Loucy (cell line): ENCODE results near the gene HES2.
A peak's percentile ranks its signal among the peaks of the same experiment; 100 is the strongest.

ENCODE experiments used
- H2AFZ ChIP-seq: fragments of 200-600 bp; sonication (generic); 2 replicates; pipeline ENCODE4 v1.6.0; 2016; ENCODE audit warnings: antibody characterized with exemption, mild to moderate bottlenecking, low read length, moderate library complexity
- H3F3A ChIP-seq: fragments of 200-600 bp; 2 replicates; pipeline ENCODE4 v1.6.0; 2016; ENCODE audit warnings: antibody characterized with exemption, low read depth, mild to moderate bottlenecking
- H3K27me3 ChIP-seq: fragments of 200-600 bp; sonication (generic); 2 replicates; pipeline ENCODE4 v1.6.1; 2014; ENCODE audit warnings: low read length, mild to moderate bottlenecking; ENCODE audit not compliant: insufficient read depth, poor library complexity, severe bottlenecking
- H3K36me3 ChIP-seq: fragments of 200-600 bp; sonication (generic); 2 replicates; pipeline ENCODE4 v1.6.1; 2016; ENCODE audit warnings: low read length; ENCODE audit not compliant: insufficient read depth
- H3K4me1 ChIP-seq: fragments of 200-600 bp; sonication (generic); 2 replicates; pipeline ENCODE4 v1.5.1; 2014; ENCODE audit warnings: low read length, mild to moderate bottlenecking; ENCODE audit not compliant: insufficient read depth, poor library complexity, severe bottlenecking
- H3K4me2 ChIP-seq: fragments of 200-600 bp; sonication (generic); 2 replicates; pipeline ENCODE4 v1.6.0; 2014; ENCODE audit warnings: antibody characterized with exemption, low read length, low read depth, mild to moderate bottlenecking; ENCODE audit not compliant: poor library complexity, severe bottlenecking
- H3K4me3 ChIP-seq: fragments of 200-600 bp; sonication (generic); 2 replicates; pipeline ENCODE4 v1.5.1; 2014; ENCODE audit warnings: low read length, mild to moderate bottlenecking, mixed read lengths; ENCODE audit not compliant: poor library complexity, severe bottlenecking
- H3K79me2 ChIP-seq: fragments of 200-600 bp; sonication (generic); 2 replicates; pipeline ENCODE4 v1.6.1; 2014; ENCODE audit warnings: low read length; ENCODE audit not compliant: insufficient read depth
- H3K9ac ChIP-seq: fragments of 200-600 bp; sonication (generic); 2 replicates; pipeline ENCODE4 v1.6.0; 2014; ENCODE audit warnings: mild to moderate bottlenecking, low read depth, low read length, moderate library complexity; ENCODE audit not compliant: poor library complexity, severe bottlenecking
- H3K9me2 ChIP-seq: fragments of 200-600 bp; sonication (generic); replicated peaks from 2 replicates; pipeline ENCODE4 v1.6.1; 2016; ENCODE audit warnings: low read depth, low read length, mixed read lengths
- H3K9me3 ChIP-seq: fragments of 200-600 bp; sonication (generic); 2 replicates; pipeline ENCODE4 v1.6.1; 2014; ENCODE audit warnings: mild to moderate bottlenecking, antibody characterized with exemption, low read length, low read depth; ENCODE audit not compliant: insufficient read depth
- H4K20me1 ChIP-seq: fragments of 200-600 bp; sonication (generic); 2 replicates; pipeline ENCODE4 v1.6.0; 2014; ENCODE audit warnings: antibody characterized with exemption, low read length, mild to moderate bottlenecking; ENCODE audit not compliant: insufficient read depth, poor library complexity, severe bottlenecking
- EZH2phosphoT487 ChIP-seq: fragments of 200-600 bp; IDR thresholded peaks from 2 replicates; pipeline ENCODE4 v1.6.1; 2018; ENCODE audit warnings: antibody characterized with exemption, mild to moderate bottlenecking, moderate library complexity, borderline replicate concordance
- TF ChIP-seq, protein P1 (sequence below): fragments of 200-600 bp; sonication (generic); conservative IDR thresholded peaks from 2 replicates; pipeline ENCODE4 v1.5.1; 2014; ENCODE audit warnings: mild to moderate bottlenecking, antibody characterized with exemption, low read length

HES2 gene

DNA sequence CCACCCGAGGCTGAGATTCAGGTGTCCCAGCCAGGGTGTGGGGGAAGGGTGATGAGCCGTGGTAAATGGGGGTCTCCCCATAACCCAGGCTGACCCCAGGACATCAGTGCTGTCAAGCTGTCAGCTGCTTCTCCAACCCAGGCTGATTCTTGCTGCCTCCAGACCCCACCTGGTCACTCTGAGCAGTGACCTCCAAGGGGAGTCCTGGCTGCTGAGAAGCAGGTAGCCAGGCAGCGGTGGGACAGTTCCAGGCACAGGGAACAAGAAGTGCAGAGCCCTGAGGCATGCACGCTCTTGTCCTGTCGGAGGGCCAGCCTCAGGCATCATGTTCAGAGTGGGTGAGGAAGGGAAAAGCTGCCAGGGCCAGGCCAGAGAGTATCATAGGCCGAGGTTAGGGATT lies 5.9 kb upstream of the HES2 start:
- H2AFZ ChIP-seq, result no peak overlapping the region
- TF ChIP-seq EZH2phosphoT487, result no peak
- TF ChIP-seq, protein P1, sequence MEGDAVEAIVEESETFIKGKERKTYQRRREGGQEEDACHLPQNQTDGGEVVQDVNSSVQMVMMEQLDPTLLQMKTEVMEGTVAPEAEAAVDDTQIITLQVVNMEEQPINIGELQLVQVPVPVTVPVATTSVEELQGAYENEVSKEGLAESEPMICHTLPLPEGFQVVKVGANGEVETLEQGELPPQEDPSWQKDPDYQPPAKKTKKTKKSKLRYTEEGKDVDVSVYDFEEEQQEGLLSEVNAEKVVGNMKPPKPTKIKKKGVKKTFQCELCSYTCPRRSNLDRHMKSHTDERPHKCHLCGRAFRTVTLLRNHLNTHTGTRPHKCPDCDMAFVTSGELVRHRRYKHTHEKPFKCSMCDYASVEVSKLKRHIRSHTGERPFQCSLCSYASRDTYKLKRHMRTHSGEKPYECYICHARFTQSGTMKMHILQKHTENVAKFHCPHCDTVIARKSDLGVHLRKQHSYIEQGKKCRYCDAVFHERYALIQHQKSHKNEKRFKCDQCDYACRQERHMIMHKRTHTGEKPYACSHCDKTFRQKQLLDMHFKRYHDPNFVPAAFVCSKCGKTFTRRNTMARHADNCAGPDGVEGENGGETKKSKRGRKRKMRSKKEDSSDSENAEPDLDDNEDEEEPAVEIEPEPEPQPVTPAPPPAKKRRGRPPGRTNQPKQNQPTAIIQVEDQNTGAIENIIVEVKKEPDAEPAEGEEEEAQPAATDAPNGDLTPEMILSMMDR, result no peak
- H3F3A ChIP-seq, result no peaks in the 10 kb centered on the region
- no peaks in the 10 kb centered on the region for H3K36me3 ChIP-seq
- H3K4me2 ChIP-seq, result no peak overlapping the region
- no peaks in the 10 kb centered on the region for H3K79me2 ChIP-seq
- no peaks in the 10 kb centered on the region for H3K9me2 ChIP-seq
- H4K20me1 ChIP-seq, result no peaks in the 10 kb centered on the region
- no peaks in the 10 kb centered on the region for H3K4me1 ChIP-seq
- H3K27me3 ChIP-seq, result no peaks in the 10 kb centered on the region
- no peak overlapping the region for H3K9ac ChIP-seq
- no peaks in the 10 kb centered on the region for H3K9me3 ChIP-seq
- no peak overlapping the region for H3K4me3 ChIP-seq

DNA sequence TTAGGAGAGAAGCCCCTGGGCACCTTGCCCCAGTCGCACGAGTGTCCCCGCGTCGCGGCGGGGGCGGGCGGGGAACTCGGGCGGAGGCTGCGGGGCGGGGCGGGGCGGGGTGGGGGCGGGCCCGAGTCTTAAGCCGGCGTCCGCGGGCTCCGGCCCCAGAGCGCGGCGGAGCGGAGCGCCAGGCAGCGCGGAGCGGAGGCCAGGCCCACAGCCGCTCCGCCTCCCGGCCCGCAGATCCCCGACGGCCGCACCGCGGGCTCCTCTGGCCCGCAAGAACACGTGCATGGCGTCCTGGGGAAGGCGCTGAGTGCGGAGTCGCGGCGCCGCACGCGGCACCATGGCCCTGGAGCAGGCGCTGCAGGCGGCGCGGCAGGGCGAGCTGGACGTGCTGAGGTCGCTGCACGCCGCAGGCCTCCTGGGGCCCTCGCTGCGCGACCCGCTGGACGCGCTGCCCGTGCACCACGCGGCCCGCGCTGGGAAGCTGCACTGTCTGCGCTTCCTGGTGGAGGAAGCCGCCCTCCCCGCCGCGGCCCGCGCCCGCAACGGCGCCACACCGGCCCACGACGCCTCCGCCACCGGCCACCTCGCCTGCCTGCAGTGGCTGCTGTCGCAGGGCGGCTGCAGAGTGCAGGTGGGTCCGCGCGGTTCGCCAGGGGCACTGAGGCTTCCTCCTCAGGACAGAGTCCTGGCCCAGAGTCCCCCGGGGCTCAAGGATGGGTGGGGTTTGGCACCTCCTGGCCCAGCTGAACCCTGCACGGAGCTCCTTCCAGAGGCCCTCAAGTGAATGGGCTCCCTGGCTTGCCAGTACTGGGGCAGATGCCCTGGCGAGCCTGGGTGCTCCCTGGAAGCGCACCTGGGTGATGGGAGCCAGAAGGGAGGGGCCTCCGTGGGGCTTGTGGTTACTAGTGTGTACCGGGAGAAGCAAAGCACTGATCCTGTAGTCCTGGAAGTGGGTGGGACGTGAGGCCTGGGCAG lies 5.2 kb upstream of the HES2 start, which contains the start of gene ESPN:
Gene ESPN (plus strand): TSS at position 158 of the 975 bp plus-strand sequence. CDS start 180 bp downstream, at position 338.
- no peak within 1 kb of the TSS for H3K4me3 ChIP-seq
- H3K9me2 ChIP-seq, result no peaks in the 10 kb centered on the region
- no peaks in the 10 kb centered on the region for H3K9me3 ChIP-seq
- no peak within 1 kb of the TSS for H3K4me2 ChIP-seq
- no peaks in the 10 kb centered on the region for H3F3A ChIP-seq
- no peaks in the 10 kb centered on the region for H3K27me3 ChIP-seq
- no peaks in the 10 kb centered on the region for H4K20me1 ChIP-seq
- H2AFZ ChIP-seq, result peak within 1 kb of the TSS; percentile 57; the same call in 1 of the 2 replicates
- TF ChIP-seq, protein P1, result no peak
- TF ChIP-seq EZH2phosphoT487, result no peak
- H3K9ac ChIP-seq, result no peak within 1 kb of the TSS
- no peaks in the 10 kb centered on the region for H3K79me2 ChIP-seq
- no peaks in the 10 kb centered on the region for H3K4me1 ChIP-seq
- no peaks in the 10 kb centered on the region for H3K36me3 ChIP-seq

DNA sequence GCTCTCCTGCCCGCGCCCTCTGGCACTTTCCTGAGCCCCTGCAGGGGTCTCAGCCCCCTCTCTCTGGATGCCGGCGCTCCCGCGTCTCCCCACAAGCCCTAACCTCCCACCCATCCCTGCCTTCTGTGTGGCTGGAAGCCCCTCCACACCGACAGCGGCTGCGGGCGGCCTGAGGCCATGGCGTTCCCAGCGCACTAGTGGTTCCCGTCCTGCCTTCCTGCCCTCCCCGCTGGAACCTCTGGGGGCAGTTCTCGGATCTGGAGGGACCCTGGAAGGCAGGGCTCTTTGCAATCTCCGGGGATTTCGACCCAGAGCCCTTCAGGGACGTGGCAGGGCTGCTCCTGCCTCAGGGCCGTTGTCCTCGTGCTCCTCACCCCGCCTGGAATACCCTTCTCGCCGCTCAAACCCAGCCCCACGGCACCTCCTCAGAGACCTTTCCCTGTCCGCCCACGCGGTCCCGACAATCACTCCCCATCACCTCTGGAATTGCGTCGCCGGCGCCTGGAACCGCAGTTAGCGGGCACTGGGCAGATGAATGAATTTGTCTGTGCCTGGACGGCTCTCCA lies 4.4 kb upstream of the HES2 start:
- no peaks in the 10 kb centered on the region for H3K9me3 ChIP-seq
- no peaks in the 10 kb centered on the region for H3K27me3 ChIP-seq

More for the DNA sequence above, 4.4 kb upstream of the HES2 start:
- no peaks in the 10 kb centered on the region for H4K20me1 ChIP-seq
- H3K79me2 ChIP-seq, result no peaks in the 10 kb centered on the region
- TF ChIP-seq, protein P1, result no peak
- no peak for TF ChIP-seq EZH2phosphoT487
- H3K4me2 ChIP-seq, result no peak overlapping the region
- no peaks in the 10 kb centered on the region for H3K4me1 ChIP-seq
- H3K9ac ChIP-seq, result no peak overlapping the region
- H3K36me3 ChIP-seq, result no peaks in the 10 kb centered on the region
- H2AFZ ChIP-seq, result peak overlapping the region; percentile 57; the same call in 1 of the 2 replicates
- no peaks in the 10 kb centered on the region for H3K9me2 ChIP-seq
- no peaks in the 10 kb centered on the region for H3F3A ChIP-seq
- H3K4me3 ChIP-seq, result no peak overlapping the region
